ENCODE measurements around the gene DVL1. TPM values are rescaled to one million over a fixed set of nuclear protein-coding genes. Genes with fewer than 3 reads are reported as not detected.

Gene DVL1
- total and polyA plus RNA-seq, 9 of the 15 experiments (the other 6 are each of a cell fraction or from before 2014, with no cell fraction given), result 0.62 to 135 (median 24.3) TPM

GRCh38 chr1:1349256-1350012 is at the start of gene DVL1 (continued):
- no peak for TF ChIP-seq ZNF175 (CRISPR knock-in tag; IDR thresholded peaks at IDR 0.05; ENCODE audit: low read depth)
- no peak for TF ChIP-seq PTBP1 (IDR thresholded peaks at IDR 0.05; ENCODE audit: low read depth, low read length)
- no peak for TF ChIP-seq KLF13 (tag; IDR thresholded peaks at IDR 0.05; ENCODE audit: borderline replicate concordance, low read depth)
- no peak for TF ChIP-seq CEBPB (tag; IDR thresholded peaks at IDR 0.05)
- peak; percentile 91; the same call in 1 of the 2 replicates for TF ChIP-seq ILF3 (IDR thresholded peaks at IDR 0.05; ENCODE audit: borderline replicate concordance)
- TF ChIP-seq HNRNPLL (IDR thresholded peaks at IDR 0.05; ENCODE audit: low read depth, low read length, poor library complexity, severe bottlenecking), result no peak
- TF ChIP-seq TEAD4 (IDR thresholded peaks at IDR 0.05; ENCODE audit: low read length), result no peak
- no peak for TF ChIP-seq TEAD4 (CRISPR knock-in tag; IDR thresholded peaks at IDR 0.05; ENCODE audit: borderline replicate concordance)
- TF ChIP-seq ATF4 (CRISPR knock-in tag; IDR thresholded peaks at IDR 0.05), result no peak
- no peak for TF ChIP-seq MYC (IDR thresholded peaks at IDR 0.05; ENCODE audit: low read depth, low read length)
- TF ChIP-seq MYC (CRISPR knock-in tag; IDR thresholded peaks at IDR 0.05; ENCODE audit: borderline replicate concordance, low read depth), result no peak
- TF ChIP-seq HOMEZ (CRISPR knock-in tag; IDR thresholded peaks at IDR 0.05), result no peak
- no peak for TF ChIP-seq ARID3A (IDR thresholded peaks at IDR 0.05; ENCODE audit: borderline replicate concordance, low read depth, low read length)
- TF ChIP-seq DDX20 (tag; IDR thresholded peaks at IDR 0.05; ENCODE audit: low read depth), result no peak
- peak; percentile 65 for TF ChIP-seq ZBTB33 (CRISPR knock-in tag; IDR thresholded peaks at IDR 0.05)
- TF ChIP-seq FUS (optimal IDR thresholded peaks at IDR 0.05; ENCODE audit: low read depth, low read length), result no peak
- peak; percentile 45; the same call in 1 of the 2 replicates for TF ChIP-seq EP400 (IDR thresholded peaks at IDR 0.05)
- TF ChIP-seq SIN3B (IDR thresholded peaks at IDR 0.05; ENCODE audit: low read depth), result peak; percentile 86
- TF ChIP-seq SMARCC2 (IDR thresholded peaks at IDR 0.05; ENCODE audit: low read depth), result no peak
